Endothelial cell (in vitro differentiated cells): ENCODE measurements around the gene OR52N1. TPM values are rescaled to one million over a fixed set of nuclear protein-coding genes. Genes with fewer than 3 reads are reported as not detected.

Source experiments
- DNase-seq: peaks from one replicate; pipeline ENCODE4 v3.0.0; 2021; ENCODE audit warnings: low spot score
- H3K27ac Mint-ChIP-seq: one replicate; pipeline ENCODE4 v1.8.0; 2021; ENCODE audit warnings: mixed read lengths, inconsistent platforms; ENCODE audit not compliant: unreplicated experiment
- H3K27me3 Mint-ChIP-seq: one replicate; pipeline ENCODE4 v1.8.0; 2021; ENCODE audit warnings: mild to moderate bottlenecking, moderate library complexity, mixed read lengths, inconsistent platforms; ENCODE audit not compliant: unreplicated experiment
- H3K36me3 Mint-ChIP-seq: one replicate; pipeline ENCODE4 v1.8.0; 2021; ENCODE audit warnings: mild to moderate bottlenecking, low read depth, mixed read lengths, inconsistent platforms; ENCODE audit not compliant: unreplicated experiment
- H3K4me1 Mint-ChIP-seq: one replicate; pipeline ENCODE4 v1.8.0; 2021; ENCODE audit warnings: mild to moderate bottlenecking, mixed read lengths, inconsistent platforms; ENCODE audit not compliant: unreplicated experiment
- H3K4me3 Mint-ChIP-seq: one replicate; pipeline ENCODE4 v1.8.0; 2021; ENCODE audit warnings: mild to moderate bottlenecking, mixed read lengths, inconsistent platforms; ENCODE audit not compliant: unreplicated experiment
- H3K9me3 Mint-ChIP-seq: one replicate; pipeline ENCODE4 v1.8.0; 2021; ENCODE audit warnings: mixed read lengths, inconsistent platforms; ENCODE audit not compliant: unreplicated experiment
- CTCF ChIP-seq: fragments of 200-600 bp; sonication (generic); IDR thresholded peaks from one replicate; pipeline ENCODE4 v1.5.0; 2021; ENCODE audit warnings: antibody characterized with exemption; ENCODE audit not compliant: unreplicated experiment
- total RNA-seq: library from RNA; stranded (reverse); fragmentation: NEBNext Ultra II Directional; extraction: Animal tissue kit (Norgen Biotek cat#: 25700); gene quantifications from one replicate; pipeline ENCODE4 v1.2.1, GENCODE V29; 2021; ENCODE audit not compliant: unreplicated experiment

The OR52N1 gene
- total RNA-seq, 1 donor from 2014 or later: 13.6 TPM

GRCh38 chr11:5807580-5807979 is 16.5 kb upstream of the OR52N1 start:
- TF ChIP-seq CTCF: no peak
- Mint-ChIP-seq H3K9me3 (peaks cover 15% of the 10 kb centered on the region), H3K4me1 (peaks cover 68% of the 10 kb centered on the region), H3K4me3 (peak overlapping the region; percentile 96), H3K27me3 (peaks cover 15% of the 10 kb centered on the region), H3K36me3 (peaks cover 55% of the 10 kb centered on the region), H3K27ac (peak overlapping the region; percentile 100)
- DNase-seq: no peak

GRCh38 chr11:5803982-5804381 is 12.9 kb upstream of the OR52N1 start:
- Mint-ChIP-seq H3K4me3 (peak overlapping the region; percentile 87), H3K27me3 (peaks cover 13% of the 10 kb centered on the region), H3K36me3 (peaks cover 65% of the 10 kb centered on the region), H3K27ac (no peak overlapping the region), H3K4me1 (peaks cover 59% of the 10 kb centered on the region), H3K9me3 (peaks cover 15% of the 10 kb centered on the region)
- no peak for DNase-seq
- no peak for TF ChIP-seq CTCF

- no peak for DNase-seq
- Mint-ChIP-seq H3K27ac (no peak overlapping the region), H3K4me1 (peaks cover 16% of the 10 kb centered on the region), H3K36me3 (peaks cover 31% of the 10 kb centered on the region), H3K4me3 (no peak overlapping the region), H3K9me3 (no peaks in the 10 kb centered on the region), H3K27me3 (no peaks in the 10 kb centered on the region)
- TF ChIP-seq CTCF: no peak
These were observed 5.5 kb upstream of the OR52N1 start for GRCh38 chr11:5796541-5796940.

GRCh38 chr11:5783255-5783654 is 7.8 kb downstream of the OR52N1 start, which contains the start of gene OR52N5:
OR52N5 (minus strand) TSS chr11:5783355; CDS start chr11:5778634, 4,721 bp downstream.
- no peak within 1 kb of the TSS for H3K4me3 Mint-ChIP-seq
- no peak for DNase-seq
- H3K4me1 Mint-ChIP-seq: no peaks in the 10 kb centered on the region
- H3K9me3 Mint-ChIP-seq: no peaks in the 10 kb centered on the region
- no peak for TF ChIP-seq CTCF
- H3K27me3 Mint-ChIP-seq: no peaks in the 10 kb centered on the region
- H3K27ac Mint-ChIP-seq: no peak within 1 kb of the TSS
- peaks cover 12% of the 10 kb centered on the region for H3K36me3 Mint-ChIP-seq

GRCh38 chr11:5767056-5767455 is 24.0 kb downstream of the OR52N1 start:
- Mint-ChIP-seq H3K27me3 (no peaks in the 10 kb centered on the region), H3K4me1 (no peaks in the 10 kb centered on the region), H3K36me3 (no peaks in the 10 kb centered on the region)

More at GRCh38 chr11:5767056-5767455, 24.0 kb downstream of the OR52N1 start:
- Mint-ChIP-seq H3K4me3 (no peak overlapping the region), H3K9me3 (no peaks in the 10 kb centered on the region), H3K27ac (no peak overlapping the region)
- no peak for DNase-seq
- no peak for TF ChIP-seq CTCF
